Sigmoid colon (tissue), 7 donors: ENCODE results near the gene HDAC4. TPM values are rescaled to one million over a fixed set of nuclear protein-coding genes. Genes with fewer than 3 reads are reported as not detected.

Experiments
- DNase-seq: peaks from one replicate; pipeline ENCODE4 v3.0.0-alpha.2; 2019
- H3K27ac ChIP-seq, 4 donors: fragments of 200-600 bp; sonication (generic); one replicate each; pipeline ENCODE4 v1.5.1; 2016 to 2019; ENCODE audit warnings: mild to moderate bottlenecking in 1 of 4
- H3K27me3 ChIP-seq, 3 donors: fragments of 200-600 bp; sonication (generic); one replicate each; pipeline ENCODE4 v1.5.1; 2019; ENCODE audit warnings: mild to moderate bottlenecking in 1 of 3
- H3K36me3 ChIP-seq, 4 donors: fragments of 200-600 bp; sonication (generic); one replicate each; pipeline ENCODE4 v1.5.1; 2016 to 2019
- H3K4me1 ChIP-seq, 4 donors: fragments of 200-600 bp; sonication (generic); one replicate each; pipeline ENCODE4 v1.5.1; 2017 to 2019
- H3K4me3 ChIP-seq, 4 donors: fragments of 200-600 bp; sonication (generic); one replicate each; pipeline ENCODE4 v1.5.1; 2017 to 2019; ENCODE audit warnings: mild to moderate bottlenecking in 2 of 4, moderate library complexity in 1 of 4
- H3K9me3 ChIP-seq, 4 donors: fragments of 200-600 bp in 3 of 4; sonication (generic) in 3 of 4; one replicate each; pipeline versions ENCODE4 v1.5.1 to v1.6.1; 2013 to 2019
- CTCF ChIP-seq, 4 experiments: fragments of 450-650 bp in 3 of 4; fragments of 200-600 bp in 1 of 4; IDR thresholded peaks; one replicate each; pipeline ENCODE4 v1.5.1; 2016 to 2019; ENCODE audit warnings: antibody characterized with exemption in 4 of 4, mild to moderate bottlenecking in 3 of 4, moderate library complexity in 2 of 4
- EP300 ChIP-seq, 4 donors: sonication (generic); formaldehyde crosslinking; IDR thresholded peaks; one replicate each; pipeline ENCODE4 v1.6.1; 2017; ENCODE audit warnings: antibody characterized with exemption in 4 of 4
- POLR2A ChIP-seq, 2 donors: fragments of 450-650 bp; IDR thresholded peaks; one replicate each; pipeline ENCODE4 v1.6.1; 2016; ENCODE audit warnings: antibody characterized with exemption in 2 of 2, mild to moderate bottlenecking in 2 of 2, moderate library complexity in 2 of 2
- POLR2AphosphoS5 ChIP-seq, 4 donors: sonication (generic); formaldehyde crosslinking; IDR thresholded peaks; one replicate each; pipeline ENCODE4 v1.6.1; 2017; ENCODE audit warnings: antibody characterized with exemption in 4 of 4
- WGBS, 2 donors: extraction: QIAGEN DNeasy Blood & Tissue Kit; methylation state at CpG; one replicate each; pipeline ENCODE4 v1.1.7; 2013; 5-methylcytosine and 5-hydroxymethylcytosine counted together
- intact Hi-C: fragments of 100-400 bp; cut with DNase I; formaldehyde crosslinking; loops from one replicate; pipeline ENCODE4 v1.15.1; 2023
- polyA plus RNA-seq, 3 donors: library from polyadenylated mRNA; stranded (reverse); fragments of 200-250 nt; gene quantifications; one replicate each; pipeline ENCODE4 v1.2.3, GENCODE V29; 2013
- total RNA-seq, 4 donors: library from RNA; depleted of rRNA; stranded (reverse); fragments of >200 nt; gene quantifications; one replicate each; pipeline ENCODE4 v1.1.0, GENCODE V29; 2016
- donor health status: healthy with polysubstance abuse.
- donor health status: Bipolar disorder and iron deficiency.
- donor health status: healthy.

Gene HDAC4
- total and polyA plus RNA-seq, 7 donors, result 1.8 to 196 (median 77.0) TPM

GRCh38 chr2:239431536-239431935 lies 30.7 kb upstream of the HDAC4 start:
- intact Hi-C loops, result no loop called here
- H3K9me3 ChIP-seq, result no peaks in the 10 kb centered on the region
- no peak overlapping the region for H3K4me3 ChIP-seq
- 81 to 89% methylated on average over 5 of the region's 5 CpGs for WGBS, 2 donors
- no peak for DNase-seq
- no peaks in the 10 kb centered on the region for H3K4me1 ChIP-seq
- no peaks in the 10 kb centered on the region for H3K36me3 ChIP-seq
- no peak overlapping the region for H3K27ac ChIP-seq
- H3K27me3 ChIP-seq, result no peaks in the 10 kb centered on the region
- no peak for TF ChIP-seq POLR2AphosphoS5 (IDR thresholded peaks at IDR 0.05)
- no peak for TF ChIP-seq CTCF (IDR thresholded peaks at IDR 0.05)
- no peak for TF ChIP-seq POLR2A (IDR thresholded peaks at IDR 0.05)

GRCh38 chr2:239429473-239430350 lies 28.9 kb upstream of the HDAC4 start:
- Histone ChIP-seq H3K27ac (no peak overlapping the region), H3K9me3 (no peaks in the 10 kb centered on the region), H3K4me1 (no peaks in the 10 kb centered on the region), H3K4me3 (no peak overlapping the region), H3K36me3 (no peaks in the 10 kb centered on the region), H3K27me3 (no peaks in the 10 kb centered on the region)
- TF ChIP-seq EP300 (IDR thresholded peaks at IDR 0.05), result no peak
- DNase-seq, result no peak
- WGBS, 2 donors, result 60 to 75% methylated on average over 12 of the region's 12 CpGs
- intact Hi-C loops, result no loop called here

GRCh38 chr2:239425631-239426030 lies 24.8 kb upstream of the HDAC4 start:
- TF ChIP-seq CTCF (IDR thresholded peaks at IDR 0.05) (no peak), POLR2A (IDR thresholded peaks at IDR 0.05) (no peak), EP300 (IDR thresholded peaks at IDR 0.05) (no peak), POLR2AphosphoS5 (IDR thresholded peaks at IDR 0.05) (no peak)
- DNase-seq, result no peak
- no peaks in the 10 kb centered on the region for H3K36me3 ChIP-seq
- H3K4me1 ChIP-seq, result no peaks in the 10 kb centered on the region
- no peaks in the 10 kb centered on the region for H3K27me3 ChIP-seq
- WGBS, 2 donors, result 84 to 90% methylated on average over 10 of the region's 10 CpGs
- H3K27ac ChIP-seq, result no peak overlapping the region
- H3K9me3 ChIP-seq, result no peaks in the 10 kb centered on the region
- intact Hi-C loops, result no loop called here
- H3K4me3 ChIP-seq, result no peak overlapping the region

GRCh38 chr2:239424337-239425045 lies 23.7 kb upstream of the HDAC4 start:
- Histone ChIP-seq H3K4me3 (no peak overlapping the region), H3K27me3 (no peaks in the 10 kb centered on the region), H3K27ac (no peak overlapping the region), H3K4me1 (no peaks in the 10 kb centered on the region), H3K9me3 (no peaks in the 10 kb centered on the region), H3K36me3 (no peaks in the 10 kb centered on the region)
- TF ChIP-seq POLR2AphosphoS5 (IDR thresholded peaks at IDR 0.05), result no peak
- TF ChIP-seq EP300 (IDR thresholded peaks at IDR 0.05), result no peak
- no peak for TF ChIP-seq POLR2A (IDR thresholded peaks at IDR 0.05)
- no peak for TF ChIP-seq CTCF (IDR thresholded peaks at IDR 0.05)
- 86 to 87% methylated on average over 11 of the region's 11 CpGs for WGBS, 2 donors
- DNase-seq, result no peak
- intact Hi-C loops, result no loop called here

- DNase-seq, result no peak
- Histone ChIP-seq H3K4me1 (no peaks in the 10 kb centered on the region), H3K27me3 (no peaks in the 10 kb centered on the region), H3K9me3 (no peaks in the 10 kb centered on the region), H3K4me3 (no peak overlapping the region), H3K27ac (no peak overlapping the region), H3K36me3 (no peaks in the 10 kb centered on the region)
- 86 to 90% methylated on average over 4 of the region's 4 CpGs for WGBS, 2 donors
- no peak for TF ChIP-seq EP300 (IDR thresholded peaks at IDR 0.05)
- TF ChIP-seq POLR2AphosphoS5 (IDR thresholded peaks at IDR 0.05), result no peak
- TF ChIP-seq POLR2A (IDR thresholded peaks at IDR 0.05), result no peak
- no peak for TF ChIP-seq CTCF (IDR thresholded peaks at IDR 0.05)
- intact Hi-C loops, result no loop called here
These were observed 22.7 kb upstream of the HDAC4 start for GRCh38 chr2:239423551-239423950.
